Measurements from ENCODE around the gene ZNF516.

DNA sequence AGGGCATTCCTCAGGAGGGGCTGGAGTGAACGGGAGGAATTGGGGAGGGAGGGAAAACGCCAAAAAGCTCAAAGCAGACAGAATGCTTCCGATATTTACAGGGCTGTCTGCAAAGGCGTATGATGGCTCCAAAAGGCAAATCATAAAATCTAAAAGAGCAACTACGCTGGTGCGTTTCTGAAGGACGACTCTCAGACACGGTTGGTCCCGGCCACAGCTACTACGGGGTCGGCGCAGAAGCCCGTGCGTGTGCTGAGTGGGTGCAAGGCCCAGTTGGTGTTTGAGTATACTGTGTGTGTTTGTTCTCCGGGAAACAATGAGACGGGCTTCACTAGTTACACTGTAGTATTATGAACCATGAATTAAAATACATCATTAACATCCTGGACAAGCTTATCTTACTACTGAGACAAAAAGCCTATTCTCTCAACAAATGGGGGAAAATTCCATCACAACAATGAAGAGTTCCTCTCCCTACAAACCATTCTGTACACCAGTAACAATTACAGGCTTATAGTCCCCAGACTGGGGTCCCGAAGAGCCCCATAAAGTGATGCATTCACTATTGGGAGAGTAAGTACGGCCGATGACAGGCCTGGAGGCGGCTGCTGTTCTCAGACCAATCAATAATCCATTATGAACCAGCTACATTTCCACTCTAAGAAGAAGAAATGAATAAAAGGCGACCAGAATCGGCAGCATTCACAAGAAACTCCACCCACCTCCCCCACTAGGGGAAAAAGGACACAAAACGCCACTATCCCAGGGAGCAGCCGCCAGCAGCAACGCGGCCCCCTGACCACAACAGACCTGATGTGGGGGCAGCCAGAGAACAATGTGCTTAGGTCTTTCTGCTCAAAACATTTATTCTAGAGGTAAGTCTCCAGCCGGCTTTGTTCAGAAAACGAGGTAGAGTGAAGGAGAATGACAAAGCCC, 43.4 kb downstream of the ZNF516 start:
- no peak for TF ChIP-seq EZH2 (IDR thresholded peaks at IDR 0.05; ENCODE audit: insufficient read depth, poor library complexity, severe bottlenecking)
- TF ChIP-seq EZH2phosphoT487 (IDR thresholded peaks at IDR 0.05; ENCODE audit: insufficient read depth, low read depth), result no peak

All from GM23248 (cell line).